ENCODE results near the gene CXCL1.

Gene CXCL1

GRCh38 chr4:73851293-73851692, 17.9 kb upstream of the CXCL1 start:
- no peak for DNase-seq (ENCODE audit: low read depth in 2 of 2)

GRCh38 chr4:73852771-73853170, 16.4 kb upstream of the CXCL1 start:
- DNase-seq (ENCODE audit: low read depth in 2 of 2) = no peak

- no peak for DNase-seq (ENCODE audit: low read depth in 2 of 2)
Measured at GRCh38 chr4:73853246-73853704, 15.9 kb upstream of the CXCL1 start, which contains the start of gene PF4V1. Gene PF4V1 (plus strand): TSS chr4:73853296. CDS start chr4:73853363, 67 bp downstream.

GRCh38 chr4:73853718-73854473, 15.3 kb upstream of the CXCL1 start:
- DNase-seq (ENCODE audit: low read depth in 2 of 2) = no peak

GRCh38 chr4:73855406-73855805, 13.8 kb upstream of the CXCL1 start:
- no peak for DNase-seq (ENCODE audit: low read depth in 2 of 2)

GRCh38 chr4:73856518-73856917, 12.7 kb upstream of the CXCL1 start:
- no peak for DNase-seq (ENCODE audit: low read depth in 2 of 2)

- no peak for DNase-seq (ENCODE audit: low read depth in 2 of 2)
Measured at GRCh38 chr4:73859614-73860088, 9.5 kb upstream of the CXCL1 start.

GRCh38 chr4:73860181-73860580, 9.0 kb upstream of the CXCL1 start:
- no peak for DNase-seq (ENCODE audit: low read depth in 2 of 2)

GRCh38 chr4:73860917-73861316, 8.3 kb upstream of the CXCL1 start:
- DNase-seq (ENCODE audit: low read depth in 2 of 2) = no peak

- no peak for DNase-seq (ENCODE audit: low read depth in 2 of 2)
Measured at GRCh38 chr4:73862322-73862721, 6.9 kb upstream of the CXCL1 start.

GRCh38 chr4:73864365-73864764, 4.8 kb upstream of the CXCL1 start:
- no peak for DNase-seq (ENCODE audit: low read depth in 2 of 2)

- DNase-seq (ENCODE audit: low read depth in 2 of 2) = no peak
Measured at GRCh38 chr4:73864961-73865360, 4.2 kb upstream of the CXCL1 start.

- no peak for DNase-seq (ENCODE audit: low read depth in 2 of 2)
Measured at GRCh38 chr4:73865431-73866096, 3.6 kb upstream of the CXCL1 start.

GRCh38 chr4:73866246-73866645, 2.9 kb upstream of the CXCL1 start:
- DNase-seq (ENCODE audit: low read depth in 2 of 2) = no peak

- DNase-seq (ENCODE audit: low read depth in 2 of 2) = no peak
Measured at GRCh38 chr4:73867783-73868182, 1.4 kb upstream of the CXCL1 start.

- no peak for DNase-seq (ENCODE audit: low read depth in 2 of 2)
Measured at GRCh38 chr4:73868206-73869129, 725 bp upstream of the CXCL1 start.

GRCh38 chr4:73870260-73870659, 1.1 kb downstream of the CXCL1 start:
- no peak for DNase-seq (ENCODE audit: low read depth in 2 of 2)

- DNase-seq (ENCODE audit: low read depth in 2 of 2) = no peak
Measured at GRCh38 chr4:73870768-73871167, 1.6 kb downstream of the CXCL1 start.

- no peak for DNase-seq (ENCODE audit: low read depth in 2 of 2)
Measured at GRCh38 chr4:73871511-73872310, 2.5 kb downstream of the CXCL1 start.

GRCh38 chr4:73872316-73873108, 3.3 kb downstream of the CXCL1 start:
- DNase-seq (ENCODE audit: low read depth in 2 of 2) = no peak
